GM21515 (cell line): ENCODE results near the gene GXYLT2.
"Not testable (repeated sequence)": the region's sequence is repeated elsewhere in the genome, so short reads cannot be mapped to it uniquely, and the experiment has no call there.

ENCODE experiments used
- ATAC-seq: cut with Tn5 transposase; IDR thresholded peaks from one replicate; pipeline ENCODE4 v1.9.1; 2021; ENCODE audit not compliant: unreplicated experiment

Gene GXYLT2

DNA sequence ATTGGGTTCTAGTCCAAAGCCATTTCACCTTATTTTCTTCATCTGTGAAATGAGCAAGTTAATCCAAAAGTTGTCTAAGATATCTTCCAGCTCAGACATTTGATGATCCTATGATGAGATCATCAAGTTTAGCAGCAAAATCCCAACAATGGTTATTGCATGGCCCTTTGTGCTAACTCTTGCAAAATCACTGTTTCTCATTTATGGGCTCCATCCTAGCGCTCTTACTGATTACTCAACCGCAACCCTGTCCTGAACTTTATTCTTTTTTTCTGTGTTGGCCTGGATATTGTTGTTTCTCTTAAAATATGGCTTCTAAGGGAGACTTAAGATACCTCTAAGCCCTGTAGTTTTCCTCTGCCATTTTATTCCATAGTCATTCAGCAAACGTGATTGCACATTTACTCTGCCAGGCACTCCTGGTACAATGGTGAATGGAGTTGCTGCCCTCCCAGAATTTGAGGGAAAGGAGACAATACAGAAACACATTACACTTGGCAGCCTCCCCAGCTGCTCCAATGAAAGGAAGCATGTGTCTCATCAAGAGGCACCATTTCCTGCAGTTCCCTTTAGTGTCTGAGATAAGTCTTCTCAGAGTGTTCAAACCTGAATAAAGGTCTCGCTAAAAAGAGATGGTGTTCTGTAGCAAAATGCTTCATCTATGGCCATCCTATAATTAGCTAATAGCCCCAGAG lies 4.4 kb downstream of the GXYLT2 start:
- no peak for ATAC-seq

DNA sequence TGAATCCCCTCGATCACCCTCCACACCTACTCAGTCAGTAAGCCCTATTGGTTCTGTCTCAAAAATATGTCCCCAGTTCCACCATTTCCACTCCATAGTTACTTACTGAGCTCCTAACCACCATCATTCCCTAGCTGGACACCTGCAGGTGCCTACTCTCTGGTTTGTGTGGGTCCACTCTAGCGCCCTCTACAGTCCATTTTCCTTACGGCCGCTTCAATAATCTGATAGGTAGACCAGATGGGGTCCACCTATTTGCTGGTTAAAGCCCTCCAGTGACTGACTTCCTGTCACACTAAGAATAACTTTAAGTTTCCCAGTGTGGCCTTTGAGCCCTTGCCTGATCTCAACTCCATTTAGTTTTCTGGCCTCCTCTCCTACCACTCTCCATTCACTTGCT lies 5.0 kb downstream of the GXYLT2 start:
- ATAC-seq: no peak

DNA sequence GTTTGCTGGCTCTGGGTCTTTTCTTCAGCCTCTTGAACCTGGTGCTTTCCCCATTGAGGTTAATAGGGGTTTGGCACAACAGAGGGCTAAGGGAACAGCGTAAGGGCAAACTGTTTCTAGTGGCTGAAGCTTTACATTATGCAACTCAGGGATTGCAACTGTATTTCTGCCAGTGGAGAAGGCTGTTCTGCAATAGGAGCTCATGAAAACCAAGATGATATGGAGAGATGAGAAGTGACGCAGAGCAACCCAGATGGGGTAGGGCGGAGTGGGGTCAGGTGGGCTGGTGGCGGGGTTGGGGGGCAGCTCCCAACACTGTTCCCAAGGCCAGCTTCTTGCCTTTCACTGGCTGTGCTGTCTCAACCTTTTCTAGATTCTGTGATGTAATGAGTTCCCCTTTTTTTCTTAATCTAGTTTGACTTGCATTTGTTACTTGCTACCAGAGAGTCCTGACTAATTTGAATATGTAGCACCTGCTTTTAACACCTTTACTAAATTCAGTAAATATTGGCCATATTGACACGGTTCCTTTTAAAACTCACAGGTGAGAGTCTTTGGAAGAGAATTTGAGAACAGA lies 7.2 kb downstream of the GXYLT2 start:
- ATAC-seq: no peak

DNA sequence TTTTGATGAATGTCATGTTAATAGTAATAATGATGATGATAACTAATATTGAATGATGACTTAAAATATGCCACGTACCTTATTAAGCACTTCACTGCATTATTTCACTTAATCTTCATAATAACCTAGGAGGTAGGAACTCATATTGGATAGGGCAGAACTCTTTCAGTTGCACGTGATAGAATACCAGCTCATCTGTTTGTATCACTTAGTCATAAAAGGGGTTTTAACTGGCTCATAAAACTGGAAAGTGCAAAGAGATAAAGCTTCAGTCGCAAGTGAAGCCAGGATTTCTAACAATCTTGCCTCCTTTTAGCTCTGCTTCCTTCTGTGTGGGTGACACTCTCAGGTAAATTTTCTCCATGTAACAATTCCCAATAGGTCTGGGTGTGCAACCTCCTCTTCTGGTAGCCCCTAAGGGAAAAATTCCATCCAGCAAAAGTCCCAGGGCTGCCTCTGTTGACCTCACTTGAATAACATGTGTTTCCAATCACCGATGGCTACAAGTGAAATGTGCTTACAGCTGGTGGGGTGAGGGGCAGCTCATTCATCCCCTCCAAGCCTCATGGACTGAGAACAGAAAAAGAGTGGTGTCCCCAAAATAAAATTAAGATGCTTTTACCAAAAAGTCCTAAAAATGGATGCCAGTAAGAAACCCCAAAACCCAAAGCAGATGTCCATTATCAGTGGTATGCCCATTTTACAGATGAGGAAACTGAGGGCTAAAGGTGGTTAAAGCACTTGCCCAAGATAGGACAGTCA lies 9.3 kb downstream of the GXYLT2 start:
- ATAC-seq: no peak

DNA sequence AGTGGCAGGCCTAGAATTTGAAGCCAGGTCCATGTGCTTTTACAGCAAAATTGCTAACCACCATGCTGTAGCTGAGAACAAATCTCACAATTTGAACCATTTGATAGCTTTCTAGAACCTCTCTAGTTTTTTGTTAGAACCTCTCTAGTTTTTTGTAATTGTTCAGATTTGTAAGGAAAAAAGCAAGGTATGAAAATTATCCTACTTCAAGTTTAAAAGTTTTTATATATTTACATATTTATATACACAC lies 9.8 kb downstream of the GXYLT2 start:
- no peak for ATAC-seq

- no peak for ATAC-seq
Measured at GRCh38 chr3:72899349-72899765, 11.5 kb downstream of the GXYLT2 start.

DNA sequence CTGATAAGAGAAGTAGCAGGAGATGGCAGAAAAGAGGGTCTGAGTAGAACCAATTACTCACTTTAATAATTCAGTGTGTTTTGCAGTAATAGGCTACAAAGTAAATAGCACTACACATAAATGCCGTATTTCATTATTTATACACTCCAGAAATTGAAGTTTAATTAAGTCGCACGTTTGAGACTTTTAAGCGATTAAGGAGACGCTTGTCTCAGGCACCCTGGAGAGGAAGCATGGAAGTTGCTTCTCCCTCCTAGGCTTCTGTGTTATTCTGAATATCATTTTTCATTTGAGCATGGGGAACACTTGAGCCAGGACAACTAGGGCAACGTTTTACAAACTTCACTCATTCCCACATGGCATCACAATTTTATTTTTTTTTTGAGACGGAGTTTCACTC lies 12.2 kb downstream of the GXYLT2 start:
- ATAC-seq: no peak

DNA sequence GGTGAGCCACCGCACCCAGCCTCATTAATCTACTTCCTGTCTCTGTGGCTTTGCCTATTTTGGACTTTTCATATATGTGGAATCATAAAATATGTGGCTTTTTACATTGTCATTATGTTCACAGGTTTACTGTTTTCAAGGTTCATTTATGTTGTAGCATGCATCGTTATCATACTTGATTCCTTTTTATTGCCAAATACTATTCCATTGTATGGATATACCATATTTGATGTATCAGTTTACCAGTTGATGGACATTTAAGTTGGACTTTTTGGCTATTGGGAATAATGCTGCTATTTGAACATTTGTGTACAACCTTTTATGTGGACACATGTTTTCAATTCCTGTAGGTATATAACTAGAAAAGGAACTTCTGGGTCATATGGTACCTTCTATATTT lies 14.0 kb downstream of the GXYLT2 start:
- ATAC-seq: no peak

GRCh38 chr3:72903004-72903403 lies 15.2 kb downstream of the GXYLT2 start:
- no peak for ATAC-seq

DNA sequence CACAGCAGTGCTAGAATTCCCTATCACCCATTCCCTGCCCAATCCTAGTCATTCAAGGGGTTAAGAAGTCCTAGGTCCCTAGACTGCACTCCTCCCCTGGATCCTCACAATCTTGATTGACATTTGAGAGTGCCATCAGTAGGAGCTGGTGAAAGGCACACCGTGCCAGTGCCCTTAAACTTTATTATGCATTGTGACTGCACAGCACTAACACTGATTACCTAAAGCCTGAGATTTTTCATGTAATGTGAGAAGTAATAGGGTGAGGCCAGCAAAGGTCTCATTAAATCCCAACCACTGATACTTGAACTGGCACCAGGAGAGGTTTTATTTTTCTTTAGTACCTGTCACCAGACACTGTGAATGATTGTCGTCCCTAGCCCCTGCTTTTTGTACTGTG lies 16.3 kb downstream of the GXYLT2 start:
- no peak for ATAC-seq

DNA sequence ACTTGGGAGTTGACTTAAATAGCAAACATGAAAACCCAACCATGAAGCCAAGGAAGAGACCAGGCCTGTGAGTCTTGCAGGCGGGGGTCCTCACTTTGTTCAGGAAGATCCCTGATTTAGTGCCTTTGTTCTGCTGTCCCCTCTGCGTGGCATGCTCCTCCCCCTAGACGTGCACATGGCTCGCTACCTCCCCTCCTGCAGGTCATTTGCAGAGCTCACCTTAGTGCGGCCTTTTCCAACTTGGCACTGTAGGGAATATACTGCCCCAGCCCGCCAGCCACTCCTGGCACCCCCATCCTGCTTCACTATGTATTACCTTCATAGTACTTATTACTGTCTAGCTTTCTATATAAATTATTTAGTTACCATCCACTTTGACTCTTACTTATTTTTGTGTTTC lies 18.3 kb downstream of the GXYLT2 start:
- ATAC-seq: no peak

- no peak for ATAC-seq
Measured at GRCh38 chr3:72907131-72907711, 19.4 kb downstream of the GXYLT2 start.

DNA sequence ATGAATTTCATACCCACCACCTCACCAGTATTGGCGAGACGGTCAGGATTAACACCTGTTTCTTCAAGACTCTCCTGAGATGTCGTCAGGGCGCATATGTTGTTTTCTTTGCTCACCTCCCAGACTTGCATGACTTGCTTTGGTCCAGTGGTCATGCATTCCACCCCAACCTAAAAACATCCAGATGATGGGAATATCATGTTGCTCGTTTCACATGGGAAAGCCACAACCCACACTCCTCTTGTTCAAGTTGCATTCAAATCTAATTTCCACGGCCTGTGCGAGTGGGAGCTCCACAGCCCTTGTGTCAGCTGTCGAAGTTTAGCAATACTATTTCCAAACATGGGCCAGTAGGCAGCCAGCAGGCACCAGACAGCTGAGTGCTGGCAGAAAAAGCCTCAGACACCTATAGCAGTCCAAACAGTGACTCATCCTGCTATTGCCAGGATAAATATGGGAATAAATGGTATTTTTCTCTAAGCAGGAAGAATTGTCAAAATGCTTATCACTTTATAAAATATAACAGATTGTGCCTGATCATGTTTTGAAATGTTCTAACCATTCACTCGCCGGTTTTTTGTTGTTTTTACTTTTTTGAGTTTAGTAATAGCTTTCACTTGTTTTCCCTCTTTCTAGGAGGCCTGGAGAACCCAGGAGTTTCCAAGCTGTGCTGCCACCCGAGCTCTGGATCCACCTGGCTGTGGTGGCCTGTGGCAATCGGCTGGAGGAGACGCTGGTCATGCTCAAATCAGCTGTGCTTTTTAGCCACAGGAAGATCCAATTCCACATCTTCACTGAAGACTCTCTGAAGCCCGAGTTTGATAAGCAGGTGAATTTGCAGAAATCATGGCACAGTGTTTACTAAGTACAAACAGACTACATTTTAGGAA lies 20.1 kb downstream of the GXYLT2 start:
- ATAC-seq: no peak

- ATAC-seq: no peak
Measured at GRCh38 chr3:72909591-72909990, 21.7 kb downstream of the GXYLT2 start.

DNA sequence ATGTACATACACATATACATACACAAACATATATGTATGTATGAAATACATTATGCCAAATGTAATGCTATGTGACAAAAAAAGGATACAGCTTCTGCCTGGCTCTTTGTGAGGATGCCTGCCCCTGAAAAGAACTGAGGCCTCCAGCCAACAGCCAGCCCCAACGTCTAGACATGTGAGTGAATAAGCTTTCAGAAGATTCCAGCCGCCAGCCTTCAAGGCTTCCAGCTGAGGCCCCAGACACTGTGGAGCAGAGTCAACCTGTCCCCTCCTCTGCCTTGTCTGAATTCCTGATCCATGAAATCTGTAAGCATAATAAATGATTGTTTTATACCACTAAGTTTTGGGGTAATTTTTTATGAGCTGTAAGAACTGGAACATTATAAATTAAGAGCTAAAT lies 24.7 kb downstream of the GXYLT2 start:
- ATAC-seq: no peak

DNA sequence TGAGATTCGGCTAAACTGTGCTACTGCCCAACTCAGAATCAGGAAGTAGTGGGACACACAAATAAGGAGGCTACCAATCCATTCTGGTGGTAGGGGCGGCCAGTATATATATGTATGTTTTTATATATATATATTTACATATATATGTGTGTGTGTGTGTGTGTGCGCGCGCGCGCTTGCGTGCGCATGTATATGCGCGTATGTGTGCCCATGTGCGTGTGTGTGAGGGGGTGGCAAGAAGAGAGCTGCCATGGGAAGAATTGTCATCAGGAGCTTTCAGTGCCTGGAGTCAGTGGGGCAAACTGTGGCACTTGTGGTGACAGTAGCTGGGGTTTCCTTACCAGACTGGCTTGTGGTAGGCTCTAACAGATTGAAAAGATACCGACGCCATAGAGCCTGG lies 26.5 kb downstream of the GXYLT2 start:
- no peak for ATAC-seq

DNA sequence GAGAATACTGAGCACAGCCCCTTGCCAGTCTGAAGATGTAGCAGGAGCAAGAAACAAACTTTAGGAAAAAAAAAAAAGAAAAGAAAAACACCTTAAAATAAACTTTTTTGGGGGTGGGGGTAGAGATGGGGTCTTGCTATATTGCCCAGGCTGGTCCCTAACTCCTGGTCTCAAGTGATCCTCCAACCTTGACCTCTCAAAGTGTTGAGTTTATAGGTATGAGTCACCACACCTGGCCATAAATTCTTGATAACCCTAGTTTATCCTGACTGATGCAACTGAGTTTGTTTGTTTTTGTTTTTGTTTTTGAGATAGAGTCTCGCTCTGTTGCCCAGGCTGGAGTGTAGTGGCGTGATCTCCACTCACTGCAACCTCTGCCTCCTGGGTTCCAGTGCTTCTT lies 28.4 kb downstream of the GXYLT2 start:
- ATAC-seq: no peak

DNA sequence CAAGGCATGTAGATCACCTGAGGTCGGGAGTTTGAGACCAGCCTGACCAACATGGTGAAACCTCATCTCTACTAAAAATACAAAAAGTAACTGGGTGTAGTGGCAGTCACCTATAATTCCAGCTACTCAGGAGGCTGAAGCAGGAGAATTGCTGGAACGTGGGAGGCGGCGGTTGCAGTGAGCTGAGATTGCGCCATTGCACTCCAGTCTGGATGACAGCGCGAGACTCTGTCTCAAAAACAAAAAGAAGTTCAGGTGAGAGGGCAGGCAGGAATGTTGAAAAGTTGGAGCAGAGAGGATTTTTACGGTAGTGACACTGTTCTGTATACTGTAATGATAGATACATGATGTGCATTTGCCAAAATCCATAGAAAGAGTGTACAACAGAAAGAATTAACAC lies 31.7 kb downstream of the GXYLT2 start:
- ATAC-seq: no peak

GRCh38 chr3:72924055-72924454 lies 36.2 kb downstream of the GXYLT2 start:
- no peak for ATAC-seq

DNA sequence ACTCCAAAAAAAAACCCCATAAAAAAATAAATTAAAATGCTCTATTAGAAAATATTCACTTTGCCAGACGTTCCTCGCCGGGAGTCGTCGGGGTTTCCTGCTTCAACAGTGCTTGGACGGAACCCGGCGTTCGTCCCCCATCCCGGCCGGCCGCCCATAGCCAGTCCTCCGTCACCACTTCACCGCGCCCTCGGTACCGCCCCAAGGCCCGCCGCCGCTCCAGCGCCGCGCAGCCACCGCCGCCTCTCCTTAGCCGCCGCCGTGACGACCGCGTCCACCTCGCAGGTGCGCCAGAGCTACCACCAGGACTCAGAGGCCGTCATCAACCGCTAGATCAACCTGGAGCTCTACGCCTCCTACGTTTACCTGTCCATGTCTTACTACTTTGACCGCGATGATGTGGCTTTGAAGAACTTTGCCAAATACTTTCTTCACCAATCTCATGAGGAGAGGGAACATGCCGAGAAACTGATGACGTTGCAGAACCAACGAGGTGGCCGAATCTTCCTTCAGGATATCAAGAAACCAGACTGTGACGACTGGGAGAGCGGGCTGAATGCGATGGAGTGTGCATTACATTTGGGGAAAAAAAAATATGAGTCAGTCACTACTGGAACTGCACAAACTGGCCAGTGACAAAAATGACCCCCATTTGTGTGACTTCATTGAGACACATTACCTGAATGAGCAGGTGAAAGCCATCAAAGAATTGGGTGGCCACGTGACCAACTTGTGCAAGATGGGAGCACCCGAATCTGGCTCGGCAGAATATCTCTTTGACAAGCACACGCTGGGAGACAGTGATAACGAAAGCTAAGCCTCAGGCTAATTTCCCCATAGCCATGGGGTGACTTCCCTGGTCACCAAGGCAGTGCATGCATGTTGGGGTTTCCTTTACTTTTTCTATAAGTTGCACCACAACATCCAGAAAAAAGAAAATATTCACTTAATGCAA lies 41.2 kb downstream of the GXYLT2 start:
- ATAC-seq: not testable (repeated sequence)
